CD4-positive, alpha-beta T cell treated with Interferon alpha-2 for 1 hour (primary cell): ENCODE measurements around the gene SH3PXD2B.
"Not testable (repeated sequence)": the region's sequence is repeated elsewhere in the genome, so short reads cannot be mapped to it uniquely, and the experiment has no call there.

Source experiments
- DNase-seq, 2 donors: peaks; one replicate each; pipeline ENCODE4 v3.0.0-alpha.2; 2020 to 2022

SH3PXD2B gene

GRCh38 chr5:172361566-172362238 is 92.6 kb downstream of the SH3PXD2B start:
- peak in 1 of 2 donors; percentile 81 for DNase-seq

- DNase-seq, result no peak
Observed at GRCh38 chr5:172358345-172358744, 96.0 kb downstream of the SH3PXD2B start.

- DNase-seq, result no peak
Observed at GRCh38 chr5:172356527-172356926, 97.8 kb downstream of the SH3PXD2B start.

- no peak for DNase-seq
Observed at GRCh38 chr5:172356047-172356446, 98.3 kb downstream of the SH3PXD2B start.

GRCh38 chr5:172353846-172354245 is 100.5 kb downstream of the SH3PXD2B start:
- no peak for DNase-seq

GRCh38 chr5:172353271-172353812 is 101.0 kb downstream of the SH3PXD2B start:
- DNase-seq, result no peak

GRCh38 chr5:172352526-172352925 is 101.8 kb downstream of the SH3PXD2B start:
- DNase-seq, result not testable (repeated sequence)

- no peak for DNase-seq
Observed at GRCh38 chr5:172351240-172351778, 103.0 kb downstream of the SH3PXD2B start.

GRCh38 chr5:172350212-172351181 is 103.8 kb downstream of the SH3PXD2B start:
- no peak for DNase-seq

GRCh38 chr5:172348733-172349132 is 105.6 kb downstream of the SH3PXD2B start:
- DNase-seq, result not testable (repeated sequence)

- no peak for DNase-seq
Observed at GRCh38 chr5:172348084-172348483, 106.2 kb downstream of the SH3PXD2B start.

- no peak for DNase-seq
Observed at GRCh38 chr5:172347496-172348052, 106.8 kb downstream of the SH3PXD2B start.

- DNase-seq, result no peak
Observed at GRCh38 chr5:172345881-172346280, 108.4 kb downstream of the SH3PXD2B start.

GRCh38 chr5:172344855-172345409 is 109.4 kb downstream of the SH3PXD2B start:
- DNase-seq, result no peak

GRCh38 chr5:172343741-172344140 is 110.6 kb downstream of the SH3PXD2B start:
- no peak for DNase-seq

- DNase-seq, result no peak
Observed at GRCh38 chr5:172342918-172343317, 111.4 kb downstream of the SH3PXD2B start.

GRCh38 chr5:172339264-172340180 is 114.8 kb downstream of the SH3PXD2B start:
- DNase-seq, result no peak

- DNase-seq, result no peak
Observed at GRCh38 chr5:172336676-172337285, 117.5 kb downstream of the SH3PXD2B start.

- DNase-seq, result no peak
Observed at GRCh38 chr5:172336264-172336663, 118.1 kb downstream of the SH3PXD2B start.

- no peak for DNase-seq
Observed at GRCh38 chr5:172335721-172336120, 118.6 kb downstream of the SH3PXD2B start.

- DNase-seq, result no peak
Observed at GRCh38 chr5:172334641-172335040, 119.7 kb downstream of the SH3PXD2B start.
